PC-9 (cell line): ENCODE data around the gene PTPRA.

ENCODE experiments used
- EZH2 ChIP-seq: fragments of 200-600 bp; sonication (generic); IDR thresholded peaks from 2 replicates; pipeline ENCODE4 v1.8.0; 2017; ENCODE audit warnings: antibody characterized with exemption, low read depth
- TF ChIP-seq, protein P1 (sequence below): fragments of 200-600 bp; sonication (generic); conservative IDR thresholded peaks from 2 replicates; pipeline ENCODE4 v1.6.1; 2017; ENCODE audit warnings: mixed run types, antibody characterized with exemption, mild to moderate bottlenecking, moderate library complexity

DNA sequence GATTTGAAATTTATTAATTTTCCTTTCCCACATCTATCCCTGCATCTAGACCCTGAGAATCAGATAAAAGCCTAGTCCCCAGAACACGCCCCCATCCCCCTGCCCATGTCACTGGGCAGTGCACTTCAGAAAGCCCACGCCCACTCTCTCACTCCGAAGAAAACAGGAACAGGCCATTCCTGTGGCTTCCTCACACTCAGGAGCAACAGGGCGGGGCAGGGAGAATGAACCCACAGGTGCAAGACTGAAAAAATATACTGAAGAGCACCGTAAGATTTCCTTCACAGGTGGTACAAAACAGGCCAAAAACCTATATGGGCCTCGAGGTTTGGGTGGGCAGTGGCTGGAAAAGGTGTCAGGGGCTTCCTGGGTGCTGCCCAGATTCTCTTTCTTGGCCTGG, 201.5 kb downstream of the PTPRA start:
- TF ChIP-seq, protein P1, sequence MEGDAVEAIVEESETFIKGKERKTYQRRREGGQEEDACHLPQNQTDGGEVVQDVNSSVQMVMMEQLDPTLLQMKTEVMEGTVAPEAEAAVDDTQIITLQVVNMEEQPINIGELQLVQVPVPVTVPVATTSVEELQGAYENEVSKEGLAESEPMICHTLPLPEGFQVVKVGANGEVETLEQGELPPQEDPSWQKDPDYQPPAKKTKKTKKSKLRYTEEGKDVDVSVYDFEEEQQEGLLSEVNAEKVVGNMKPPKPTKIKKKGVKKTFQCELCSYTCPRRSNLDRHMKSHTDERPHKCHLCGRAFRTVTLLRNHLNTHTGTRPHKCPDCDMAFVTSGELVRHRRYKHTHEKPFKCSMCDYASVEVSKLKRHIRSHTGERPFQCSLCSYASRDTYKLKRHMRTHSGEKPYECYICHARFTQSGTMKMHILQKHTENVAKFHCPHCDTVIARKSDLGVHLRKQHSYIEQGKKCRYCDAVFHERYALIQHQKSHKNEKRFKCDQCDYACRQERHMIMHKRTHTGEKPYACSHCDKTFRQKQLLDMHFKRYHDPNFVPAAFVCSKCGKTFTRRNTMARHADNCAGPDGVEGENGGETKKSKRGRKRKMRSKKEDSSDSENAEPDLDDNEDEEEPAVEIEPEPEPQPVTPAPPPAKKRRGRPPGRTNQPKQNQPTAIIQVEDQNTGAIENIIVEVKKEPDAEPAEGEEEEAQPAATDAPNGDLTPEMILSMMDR: no peak
- TF ChIP-seq EZH2: no peak
